Stomach (tissue), 4 donors: Measurements from ENCODE around the gene PGLYRP3.

Source experiments
- POLR2A ChIP-seq, 4 donors: fragments of 450-650 bp; IDR thresholded peaks; one replicate each; pipeline ENCODE4 v1.6.1; 2016; ENCODE audit warnings: antibody characterized with exemption in 4 of 4, control low read depth in 2 of 4, mild to moderate bottlenecking in 1 of 4, moderate library complexity in 1 of 4
- TF ChIP-seq, protein P1 (sequence below), 7 experiments: fragments of 450-650 bp in 4 of 7; fragments of 200-600 bp in 3 of 7; sonication (generic) in 3 of 7; IDR thresholded peaks; one replicate each; pipeline ENCODE4 v1.5.1; 2016 to 2019; ENCODE audit warnings: antibody characterized with exemption in 7 of 7, control low read depth in 2 of 7, mild to moderate bottlenecking in 1 of 7

- TF ChIP-seq POLR2A (IDR thresholded peaks at IDR 0.05) = no peak
- TF ChIP-seq, protein P1, sequence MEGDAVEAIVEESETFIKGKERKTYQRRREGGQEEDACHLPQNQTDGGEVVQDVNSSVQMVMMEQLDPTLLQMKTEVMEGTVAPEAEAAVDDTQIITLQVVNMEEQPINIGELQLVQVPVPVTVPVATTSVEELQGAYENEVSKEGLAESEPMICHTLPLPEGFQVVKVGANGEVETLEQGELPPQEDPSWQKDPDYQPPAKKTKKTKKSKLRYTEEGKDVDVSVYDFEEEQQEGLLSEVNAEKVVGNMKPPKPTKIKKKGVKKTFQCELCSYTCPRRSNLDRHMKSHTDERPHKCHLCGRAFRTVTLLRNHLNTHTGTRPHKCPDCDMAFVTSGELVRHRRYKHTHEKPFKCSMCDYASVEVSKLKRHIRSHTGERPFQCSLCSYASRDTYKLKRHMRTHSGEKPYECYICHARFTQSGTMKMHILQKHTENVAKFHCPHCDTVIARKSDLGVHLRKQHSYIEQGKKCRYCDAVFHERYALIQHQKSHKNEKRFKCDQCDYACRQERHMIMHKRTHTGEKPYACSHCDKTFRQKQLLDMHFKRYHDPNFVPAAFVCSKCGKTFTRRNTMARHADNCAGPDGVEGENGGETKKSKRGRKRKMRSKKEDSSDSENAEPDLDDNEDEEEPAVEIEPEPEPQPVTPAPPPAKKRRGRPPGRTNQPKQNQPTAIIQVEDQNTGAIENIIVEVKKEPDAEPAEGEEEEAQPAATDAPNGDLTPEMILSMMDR (IDR thresholded peaks at IDR 0.05) = no peak
Measured at GRCh38 chr1:153251988-153252387, 60.8 kb downstream of the PGLYRP3 start.
